ENCODE measurements around the gene RYR2. TPM values are rescaled to one million over a fixed set of nuclear protein-coding genes. Genes with fewer than 3 reads are reported as not detected.

Gene RYR2
- total RNA-seq, 2 donors from 2014 or later, result 7.6 to 8.8 TPM

GRCh38 chr1:237029240-237029639 is 12.7 kb upstream of the RYR2 start:
- no peak for DNase-seq (ENCODE audit: low spot score)
- intact Hi-C loops (cut with DNase I), result no loop called here

- no peak for DNase-seq (ENCODE audit: low spot score)
- intact Hi-C loops (cut with DNase I), result no loop called here
Measured at GRCh38 chr1:237029850-237030535, 12.0 kb upstream of the RYR2 start.

DNA sequence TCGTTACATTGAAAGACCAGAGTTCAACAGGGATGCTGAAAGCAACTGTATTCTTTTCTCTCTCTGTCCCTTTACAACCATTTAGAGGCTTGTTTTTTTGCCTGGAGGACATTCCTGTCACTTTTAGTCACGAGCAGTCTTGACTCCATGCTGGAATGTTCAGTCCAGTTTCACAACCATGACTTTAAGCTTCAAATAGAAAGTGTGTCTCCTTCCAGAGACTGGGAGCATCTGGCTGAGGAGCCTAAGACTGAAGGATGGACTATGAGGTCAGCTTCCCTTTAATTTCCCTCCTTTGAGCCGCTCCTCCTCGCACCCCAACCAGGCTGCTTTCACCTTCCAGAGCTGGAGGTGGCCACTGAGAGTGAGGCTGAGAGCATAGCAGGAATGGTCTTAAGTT is 10.5 kb upstream of the RYR2 start:
- DNase-seq (ENCODE audit: low spot score), result no peak
- intact Hi-C loops (cut with DNase I), result no loop called here

GRCh38 chr1:237032029-237032428 is 10.0 kb upstream of the RYR2 start:
- no peak for DNase-seq (ENCODE audit: low spot score)
- intact Hi-C loops (cut with DNase I), result no loop called here

DNA sequence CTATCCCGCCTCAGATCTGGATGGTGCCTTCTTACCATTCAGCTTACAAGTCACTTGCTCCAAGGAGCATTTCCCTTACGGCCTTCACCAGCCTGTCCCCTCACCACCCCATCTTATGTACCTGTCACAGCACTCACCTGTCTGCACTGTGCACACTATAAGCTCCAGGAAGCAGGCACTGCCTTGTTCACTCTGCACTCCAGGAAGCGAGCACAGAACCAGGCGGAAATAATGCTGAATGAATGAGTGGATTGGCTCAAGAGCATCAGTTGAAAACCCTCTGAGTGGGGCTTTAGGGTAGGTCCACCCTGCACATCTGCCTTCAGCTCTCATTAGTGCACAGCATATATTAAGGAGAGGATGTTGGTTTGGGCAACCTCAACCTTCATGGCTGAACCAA is 8.9 kb upstream of the RYR2 start:
- intact Hi-C loops (cut with DNase I), result no loop called here

GRCh38 chr1:237033804-237034203 is 8.2 kb upstream of the RYR2 start:
- DNase-seq (ENCODE audit: low spot score), result no peak
- intact Hi-C loops (cut with DNase I), result no loop called here

More for the DNA sequence above, 8.9 kb upstream of the RYR2 start:
- no peak for DNase-seq (ENCODE audit: low spot score)

DNA sequence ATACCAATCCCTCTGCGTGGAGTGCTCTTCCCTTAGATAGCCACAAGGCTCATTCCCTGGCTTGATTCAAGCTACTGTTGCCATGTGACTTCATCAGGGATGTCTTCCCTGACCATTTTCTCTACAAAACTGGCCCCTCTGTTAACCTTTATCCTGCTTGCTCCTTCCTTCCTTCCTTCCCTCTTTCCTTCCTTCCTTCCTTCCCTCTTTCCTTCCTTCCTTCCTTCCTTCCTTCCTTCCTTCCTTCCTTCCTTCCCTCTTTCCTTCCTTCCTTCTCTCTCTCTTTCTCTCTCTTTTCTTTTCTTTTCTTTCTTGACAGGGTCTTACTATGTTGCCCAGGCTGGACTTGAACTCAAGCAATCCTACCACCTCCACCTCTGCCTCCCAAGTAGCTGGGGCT is 6.2 kb upstream of the RYR2 start:
- intact Hi-C loops (cut with DNase I), result no loop called here

DNA sequence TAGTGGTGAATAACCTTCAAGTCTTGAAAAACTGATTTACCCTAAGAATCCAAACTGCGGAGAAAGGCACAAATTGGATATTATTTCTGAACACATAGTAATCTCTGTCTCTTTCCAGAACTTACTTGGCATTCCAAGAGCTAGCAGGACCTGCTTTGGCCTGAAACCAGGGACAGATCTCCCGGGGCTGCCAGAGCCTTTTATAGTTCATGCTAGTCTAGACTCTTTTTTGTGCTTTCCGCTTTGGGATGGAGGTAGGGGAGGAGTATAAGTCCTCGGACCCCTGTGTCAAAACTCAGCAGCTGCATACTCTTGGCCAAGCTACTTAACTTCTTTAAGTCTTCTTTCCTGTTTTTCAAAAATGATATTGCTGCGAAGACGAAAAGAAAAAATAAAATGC is 3.8 kb upstream of the RYR2 start:
- intact Hi-C loops (cut with DNase I), result no loop called here
- DNase-seq (ENCODE audit: low spot score), result no peak

More for the DNA sequence above, 6.2 kb upstream of the RYR2 start:
- no peak for DNase-seq (ENCODE audit: low spot score)

DNA sequence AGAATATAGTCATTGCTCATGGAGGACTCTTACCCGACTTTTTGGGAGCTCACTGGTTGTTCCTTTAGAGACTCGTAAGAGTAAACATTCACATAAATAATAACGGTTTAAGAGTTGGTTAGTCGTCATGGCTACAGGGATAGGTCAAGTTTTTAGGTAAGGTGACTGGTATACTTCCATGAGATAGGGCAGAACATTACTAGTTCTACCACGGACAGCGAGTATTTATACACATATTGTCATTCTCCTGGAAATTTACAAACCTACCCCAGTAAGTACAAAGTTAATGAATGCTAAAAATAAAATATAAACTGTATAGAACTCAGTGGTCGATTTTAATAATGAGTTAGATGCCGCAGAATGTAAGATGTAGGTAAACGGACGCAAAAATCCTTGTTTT is 1.2 kb upstream of the RYR2 start:
- no peak for DNase-seq (ENCODE audit: low spot score)
- intact Hi-C loops (cut with DNase I), result loop anchor here in 1 of 2 donors (5.0 kb wide), 1 partner anchor 346 kb away; no protein-coding TSS in a partner anchor

GRCh38 chr1:237041461-237041794 is 556 bp upstream of the RYR2 start:
- no peak for DNase-seq (ENCODE audit: low spot score)
- intact Hi-C loops (cut with DNase I), result loop anchor here in 1 of 2 donors (5.0 kb wide), 1 partner anchor 346 kb away; no protein-coding TSS in a partner anchor

- intact Hi-C loops (cut with DNase I), result loop anchor here in 1 of 2 donors (5.0 kb wide), 1 partner anchor 345 kb away; no protein-coding TSS in a partner anchor
- DNase-seq (ENCODE audit: low spot score), result no peak
Measured at GRCh38 chr1:237042526-237042891, 525 bp downstream of the RYR2 start.

GRCh38 chr1:237042892-237043576 is 1.1 kb downstream of the RYR2 start:
- intact Hi-C loops (cut with DNase I), result loop anchor here in 1 of 2 donors (5.0 kb wide), 1 partner anchor 344 kb away; no protein-coding TSS in a partner anchor
- no peak for DNase-seq (ENCODE audit: low spot score)

DNA sequence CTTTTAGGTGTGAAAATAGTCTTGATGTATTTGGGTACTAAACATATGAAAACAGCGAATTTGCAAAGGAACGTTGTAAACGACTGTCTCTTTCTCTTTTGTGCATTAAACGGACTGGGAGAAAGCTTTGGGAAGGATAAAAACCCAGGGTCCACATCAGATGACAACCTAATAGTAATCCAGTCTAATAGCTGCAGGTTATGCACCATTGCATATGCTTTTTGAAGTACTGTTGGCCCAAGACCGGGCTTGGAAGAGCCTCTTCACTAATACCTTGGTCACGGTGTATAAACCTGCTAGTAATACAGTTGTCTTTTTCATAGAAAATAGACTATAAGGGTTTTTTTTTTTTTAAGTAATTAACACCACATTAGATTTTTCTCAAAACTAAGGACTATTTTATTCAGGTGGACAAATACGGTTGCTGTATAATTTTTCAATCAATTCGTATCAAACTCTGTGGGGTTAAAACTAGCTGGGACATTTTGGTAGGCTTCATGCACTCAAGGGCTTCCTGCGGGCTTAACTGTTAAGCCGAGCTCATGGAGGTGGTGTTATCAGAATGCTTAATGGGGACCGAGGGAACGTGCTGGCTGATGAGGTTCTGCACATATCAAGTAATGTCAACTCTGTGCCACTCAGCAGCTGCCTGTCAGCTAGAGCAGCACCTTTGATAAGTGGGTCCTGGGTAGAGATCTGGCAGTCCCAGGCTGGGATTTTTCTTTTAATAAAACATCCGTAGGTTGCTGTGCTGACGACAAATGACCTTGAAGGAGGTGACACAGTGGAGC is 2.1 kb downstream of the RYR2 start:
- intact Hi-C loops (cut with DNase I), result loop anchor here (2.0 to 5.0 kb wide), 2 partner anchors 247 to 343 kb away; no protein-coding TSS in a partner anchor
- no peak for DNase-seq (ENCODE audit: low spot score)

DNA sequence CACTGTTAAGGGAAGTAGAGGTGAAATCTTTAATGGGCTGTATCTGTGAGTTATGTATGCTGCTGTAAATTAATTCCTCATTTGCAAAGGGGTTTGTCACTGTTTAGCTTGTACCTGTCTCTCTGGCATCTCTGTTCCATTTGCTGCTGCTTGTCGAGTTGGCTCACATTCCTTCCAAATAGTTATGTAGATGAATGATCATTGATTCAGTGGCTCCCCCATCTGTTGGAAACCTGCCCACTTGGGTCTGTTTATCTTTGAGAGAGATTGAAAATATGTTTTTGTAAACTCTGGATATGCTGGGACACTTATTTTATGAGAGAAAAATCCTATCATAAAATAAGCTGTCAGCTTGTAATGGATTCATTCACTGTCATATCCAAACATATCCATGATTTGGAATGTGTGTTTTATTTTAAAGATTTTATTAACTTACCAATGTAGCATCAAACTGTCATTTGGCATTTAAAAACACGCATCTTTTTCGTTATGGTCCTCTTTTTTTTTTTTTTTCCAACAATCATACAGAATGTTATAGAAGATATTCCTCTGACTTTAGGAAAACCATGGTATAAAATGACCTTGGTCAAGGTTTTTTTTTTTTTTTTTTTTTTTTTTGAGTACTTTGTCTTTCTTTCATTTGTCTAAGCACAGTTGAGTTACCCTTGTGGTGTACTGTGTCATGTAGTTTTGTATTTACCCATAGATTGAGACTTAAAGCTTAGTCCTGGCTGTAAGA is 3.5 kb downstream of the RYR2 start:
- intact Hi-C loops (cut with DNase I), result loop anchor here in 1 of 2 donors (2.0 kb wide), 1 partner anchor 249 kb away; no protein-coding TSS in a partner anchor

GRCh38 chr1:237048803-237049202 is 6.8 kb downstream of the RYR2 start:
- intact Hi-C loops (cut with DNase I), result no loop called here

More for the DNA sequence above, 3.5 kb downstream of the RYR2 start:
- no peak for DNase-seq (ENCODE audit: low spot score)

GRCh38 chr1:237050185-237050584 is 8.2 kb downstream of the RYR2 start:
- DNase-seq (ENCODE audit: low spot score), result no peak

More at GRCh38 chr1:237048803-237049202, 6.8 kb downstream of the RYR2 start:
- DNase-seq (ENCODE audit: low spot score), result no peak

GRCh38 chr1:237050915-237051314 is 8.9 kb downstream of the RYR2 start:
- DNase-seq (ENCODE audit: low spot score), result no peak
- intact Hi-C loops (cut with DNase I), result no loop called here

More at GRCh38 chr1:237050185-237050584, 8.2 kb downstream of the RYR2 start:
- intact Hi-C loops (cut with DNase I), result no loop called here

DNA sequence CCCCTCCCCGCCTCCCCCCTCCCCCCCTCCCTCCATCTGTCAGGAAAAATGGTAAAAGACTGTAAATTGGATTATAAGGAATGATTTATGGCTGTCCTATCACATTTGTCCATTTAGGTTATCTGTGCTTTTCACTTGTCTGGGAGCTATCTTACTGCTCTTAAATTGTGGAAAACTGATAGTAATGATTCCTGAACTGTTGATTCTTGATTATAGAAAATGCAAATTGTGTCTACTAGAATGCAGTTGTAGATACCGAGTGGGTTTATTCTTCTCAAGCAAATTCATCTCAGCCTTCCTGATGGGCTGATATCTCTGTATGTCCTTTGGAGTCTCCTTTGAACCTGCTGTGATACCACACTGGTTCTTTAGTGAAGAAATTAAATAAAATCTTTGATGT is 12.3 kb downstream of the RYR2 start:
- intact Hi-C loops (cut with DNase I), result no loop called here
- no peak for DNase-seq (ENCODE audit: low spot score)

DNA sequence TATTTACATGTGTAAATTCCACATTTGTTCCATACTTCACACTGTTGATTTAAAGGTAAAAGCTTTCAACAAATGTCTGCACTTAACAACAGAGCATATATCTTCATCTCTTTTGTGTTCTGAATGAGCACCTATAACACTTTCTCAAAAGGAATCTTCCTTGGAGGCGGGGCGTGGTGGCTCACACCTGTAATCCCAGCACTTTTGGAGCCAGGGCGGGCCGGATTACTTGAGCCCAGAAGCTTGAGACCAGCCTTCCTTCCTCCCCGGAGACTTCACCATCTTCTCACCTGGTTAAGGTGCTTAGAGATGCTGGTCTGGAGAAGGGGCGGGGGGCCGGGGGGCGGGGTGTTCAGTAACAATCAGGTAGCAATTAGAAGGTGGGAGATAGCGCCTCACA is 16.5 kb downstream of the RYR2 start:
- no peak for DNase-seq (ENCODE audit: low spot score)
- intact Hi-C loops (cut with DNase I), result no loop called here

All from posterior vena cava (tissue), 2 donors.